Sigmoid colon (tissue), 7 donors: ENCODE results near the gene CEACAM1. TPM values are rescaled to one million over a fixed set of nuclear protein-coding genes. Genes with fewer than 3 reads are reported as not detected.
"Not testable (repeated sequence)": the region's sequence is repeated elsewhere in the genome, so short reads cannot be mapped to it uniquely, and the experiment has no call there.

ENCODE experiments used
- DNase-seq: peaks from one replicate; pipeline ENCODE4 v3.0.0-alpha.2; 2019
- H3K27ac ChIP-seq, 4 donors: fragments of 200-600 bp; sonication (generic); one replicate each; pipeline ENCODE4 v1.5.1; 2016 to 2019; ENCODE audit warnings: mild to moderate bottlenecking in 1 of 4
- H3K27me3 ChIP-seq, 3 donors: fragments of 200-600 bp; sonication (generic); one replicate each; pipeline ENCODE4 v1.5.1; 2019; ENCODE audit warnings: mild to moderate bottlenecking in 1 of 3
- H3K36me3 ChIP-seq, 4 donors: fragments of 200-600 bp; sonication (generic); one replicate each; pipeline ENCODE4 v1.5.1; 2016 to 2019
- H3K4me1 ChIP-seq, 4 donors: fragments of 200-600 bp; sonication (generic); one replicate each; pipeline ENCODE4 v1.5.1; 2017 to 2019
- H3K4me3 ChIP-seq, 4 donors: fragments of 200-600 bp; sonication (generic); one replicate each; pipeline ENCODE4 v1.5.1; 2017 to 2019; ENCODE audit warnings: mild to moderate bottlenecking in 2 of 4, moderate library complexity in 1 of 4
- H3K9me3 ChIP-seq, 4 donors: fragments of 200-600 bp in 3 of 4; sonication (generic) in 3 of 4; one replicate each; pipeline versions ENCODE4 v1.5.1 to v1.6.1; 2013 to 2019
- EP300 ChIP-seq, 4 donors: sonication (generic); formaldehyde crosslinking; IDR thresholded peaks; one replicate each; pipeline ENCODE4 v1.6.1; 2017; ENCODE audit warnings: antibody characterized with exemption in 4 of 4
- POLR2A ChIP-seq, 2 donors: fragments of 450-650 bp; IDR thresholded peaks; one replicate each; pipeline ENCODE4 v1.6.1; 2016; ENCODE audit warnings: antibody characterized with exemption in 2 of 2, mild to moderate bottlenecking in 2 of 2, moderate library complexity in 2 of 2
- POLR2AphosphoS5 ChIP-seq, 4 donors: sonication (generic); formaldehyde crosslinking; IDR thresholded peaks; one replicate each; pipeline ENCODE4 v1.6.1; 2017; ENCODE audit warnings: antibody characterized with exemption in 4 of 4
- WGBS, 2 donors: extraction: QIAGEN DNeasy Blood & Tissue Kit; methylation state at CpG; one replicate each; pipeline ENCODE4 v1.1.7; 2013; 5-methylcytosine and 5-hydroxymethylcytosine counted together
- intact Hi-C: fragments of 100-400 bp; cut with DNase I; formaldehyde crosslinking; loops from one replicate; pipeline ENCODE4 v1.15.1; 2023
- polyA plus RNA-seq, 3 donors: library from polyadenylated mRNA; stranded (reverse); fragments of 200-250 nt; gene quantifications; one replicate each; pipeline ENCODE4 v1.2.3, GENCODE V29; 2013
- total RNA-seq, 4 donors: library from RNA; depleted of rRNA; stranded (reverse); fragments of >200 nt; gene quantifications; one replicate each; pipeline ENCODE4 v1.1.0, GENCODE V29; 2016
- TF ChIP-seq, protein P1 (sequence below), 4 experiments: fragments of 450-650 bp in 3 of 4; fragments of 200-600 bp in 1 of 4; IDR thresholded peaks; one replicate each; pipeline ENCODE4 v1.5.1; 2016 to 2019; ENCODE audit warnings: antibody characterized with exemption in 4 of 4, mild to moderate bottlenecking in 3 of 4, moderate library complexity in 2 of 4
- donor health status: healthy with polysubstance abuse.
- donor health status: Bipolar disorder and iron deficiency.
- donor health status: healthy.

Gene CEACAM1
- total and polyA plus RNA-seq, 7 donors, result 0.55 to 444 (median 2.4) TPM

DNA sequence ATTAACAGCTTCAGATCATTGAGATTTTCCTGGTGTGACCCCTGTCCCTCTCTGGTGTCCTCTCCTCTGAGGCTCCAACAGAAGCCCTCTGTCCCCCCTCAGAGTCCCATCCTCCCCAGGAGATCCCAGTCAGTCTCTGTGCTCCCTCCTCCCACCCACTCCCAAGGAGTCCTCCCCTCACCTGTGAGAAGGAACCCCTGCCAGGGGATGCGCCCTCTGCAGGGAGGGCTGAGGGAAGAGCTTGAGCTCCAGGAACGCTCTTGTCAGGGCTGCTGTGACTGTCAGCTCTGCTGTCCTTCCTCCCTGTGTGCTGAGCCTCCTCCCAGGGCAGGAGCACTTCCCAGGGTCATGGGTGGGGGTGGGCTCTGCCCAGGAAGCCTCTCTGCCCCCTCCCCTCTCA is 33.2 kb upstream of the CEACAM1 start:
- H3K36me3 ChIP-seq, result no peaks in the 10 kb centered on the region
- peaks cover 0 to 5% (median 0%) of the 10 kb centered on the region in 4 donors for H3K4me1 ChIP-seq
- H3K27ac ChIP-seq, result no peak overlapping the region
- no peak overlapping the region for H3K4me3 ChIP-seq
- no peaks in the 10 kb centered on the region for H3K9me3 ChIP-seq
- intact Hi-C loops, result no loop called here
- WGBS, 2 donors, result 59 to 81% methylated on average over 2 of the region's 2 CpGs
- peaks cover 0 to 13% (median 0%) of the 10 kb centered on the region in 3 donors for H3K27me3 ChIP-seq
- DNase-seq, result no peak
- TF ChIP-seq, protein P1, sequence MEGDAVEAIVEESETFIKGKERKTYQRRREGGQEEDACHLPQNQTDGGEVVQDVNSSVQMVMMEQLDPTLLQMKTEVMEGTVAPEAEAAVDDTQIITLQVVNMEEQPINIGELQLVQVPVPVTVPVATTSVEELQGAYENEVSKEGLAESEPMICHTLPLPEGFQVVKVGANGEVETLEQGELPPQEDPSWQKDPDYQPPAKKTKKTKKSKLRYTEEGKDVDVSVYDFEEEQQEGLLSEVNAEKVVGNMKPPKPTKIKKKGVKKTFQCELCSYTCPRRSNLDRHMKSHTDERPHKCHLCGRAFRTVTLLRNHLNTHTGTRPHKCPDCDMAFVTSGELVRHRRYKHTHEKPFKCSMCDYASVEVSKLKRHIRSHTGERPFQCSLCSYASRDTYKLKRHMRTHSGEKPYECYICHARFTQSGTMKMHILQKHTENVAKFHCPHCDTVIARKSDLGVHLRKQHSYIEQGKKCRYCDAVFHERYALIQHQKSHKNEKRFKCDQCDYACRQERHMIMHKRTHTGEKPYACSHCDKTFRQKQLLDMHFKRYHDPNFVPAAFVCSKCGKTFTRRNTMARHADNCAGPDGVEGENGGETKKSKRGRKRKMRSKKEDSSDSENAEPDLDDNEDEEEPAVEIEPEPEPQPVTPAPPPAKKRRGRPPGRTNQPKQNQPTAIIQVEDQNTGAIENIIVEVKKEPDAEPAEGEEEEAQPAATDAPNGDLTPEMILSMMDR (IDR thresholded peaks at IDR 0.05), result no peak
- TF ChIP-seq POLR2A (IDR thresholded peaks at IDR 0.05), result no peak
- TF ChIP-seq POLR2AphosphoS5 (IDR thresholded peaks at IDR 0.05), result no peak
- no peak for TF ChIP-seq EP300 (IDR thresholded peaks at IDR 0.05)

DNA sequence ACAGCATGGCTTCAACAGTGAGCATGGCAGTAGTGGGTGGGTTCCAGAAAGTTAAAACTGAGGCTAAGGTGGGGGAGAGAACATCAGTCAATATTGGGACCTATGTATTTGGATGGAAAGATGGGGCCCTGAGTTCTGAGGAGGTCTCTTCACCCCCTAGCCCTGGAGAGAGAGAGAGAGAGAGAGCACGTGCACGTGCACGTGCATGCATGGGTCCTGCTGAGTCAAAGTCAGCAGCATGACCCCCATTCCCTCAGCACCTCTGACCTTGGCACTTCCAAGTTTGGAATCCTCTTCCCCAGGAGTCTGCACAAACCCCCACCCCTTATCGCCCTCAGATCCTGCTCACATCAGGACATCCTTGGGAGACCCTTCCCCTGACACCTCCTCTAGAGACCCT is 32.5 kb upstream of the CEACAM1 start:
- peaks cover 0 to 13% (median 0%) of the 10 kb centered on the region in 3 donors for H3K27me3 ChIP-seq
- DNase-seq, result no peak
- H3K9me3 ChIP-seq, result no peaks in the 10 kb centered on the region
- H3K4me3 ChIP-seq, result no peak overlapping the region
- intact Hi-C loops, result no loop called here
- WGBS, 2 donors, result 83 to 90% methylated on average over 4 of the region's 4 CpGs
- no peak for TF ChIP-seq EP300 (IDR thresholded peaks at IDR 0.05)
- H3K4me1 ChIP-seq, result peaks cover 0 to 5% (median 0%) of the 10 kb centered on the region in 4 donors
- H3K36me3 ChIP-seq, result no peaks in the 10 kb centered on the region
- H3K27ac ChIP-seq, result no peak overlapping the region

DNA sequence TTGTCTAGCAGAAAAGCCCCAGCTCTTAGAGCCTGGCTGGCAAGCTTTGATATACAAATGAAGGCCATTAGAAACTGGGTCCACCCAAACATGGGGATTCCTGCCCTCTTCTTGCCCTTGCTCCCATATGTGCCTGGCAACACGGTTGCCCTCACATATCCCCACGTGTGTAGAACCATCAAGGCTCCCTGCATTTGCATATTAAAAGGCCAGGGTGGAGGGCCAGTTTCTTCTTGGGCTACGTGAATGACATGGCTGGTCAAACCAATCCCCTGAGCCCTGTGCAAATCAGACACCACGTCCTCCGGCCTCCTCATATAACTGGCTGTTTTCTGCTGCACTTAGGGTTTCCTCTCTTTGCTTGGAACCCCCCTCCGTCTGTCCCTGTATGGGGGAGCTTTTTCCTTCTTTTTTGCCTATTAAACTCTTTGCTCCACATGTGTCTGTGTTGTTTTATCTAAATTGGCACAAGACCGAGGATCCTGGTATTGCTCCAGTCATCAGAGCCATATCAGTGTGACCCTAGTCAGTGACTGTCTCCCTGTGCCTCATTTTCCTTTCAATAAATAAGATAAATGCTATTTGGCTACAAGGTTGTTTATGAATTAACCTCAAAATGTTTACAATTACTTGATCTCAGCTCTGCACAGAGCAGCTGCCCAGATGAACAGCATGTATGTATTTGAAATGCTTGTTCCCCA is 30.3 kb upstream of the CEACAM1 start:
- intact Hi-C loops, result no loop called here

DNA sequence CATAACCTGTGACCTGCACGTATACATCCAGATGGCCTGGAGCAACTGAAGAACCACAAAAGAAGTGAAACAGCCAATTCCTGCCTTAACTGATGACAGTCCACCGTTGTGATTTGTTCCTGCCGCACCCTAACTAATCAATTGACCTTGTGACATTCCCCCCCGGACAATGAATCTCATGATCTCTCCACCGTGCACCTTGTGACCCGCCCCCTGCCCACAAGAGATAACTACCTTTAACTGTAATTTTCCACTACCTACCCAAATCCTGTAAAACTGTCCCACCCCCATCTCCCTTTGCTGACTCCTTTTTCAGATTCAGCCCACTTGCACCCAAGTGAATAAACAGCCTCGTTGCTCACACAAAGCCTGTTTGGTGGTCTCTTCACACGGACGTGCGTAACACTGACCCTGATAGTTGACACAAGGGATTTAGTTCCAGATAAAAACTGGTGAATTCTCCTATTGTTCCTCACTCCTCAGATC is 29.1 kb upstream of the CEACAM1 start:
- H3K4me1 ChIP-seq, DNase-seq, H3K9me3 ChIP-seq, intact Hi-C loops, H3K36me3 ChIP-seq, H3K4me3 ChIP-seq, H3K27ac ChIP-seq: not testable (repeated sequence)
- 71 to 77% methylated on average over 10 of the region's 10 CpGs for WGBS, 2 donors
- peaks cover 0 to 11% (median 0%) of the 10 kb centered on the region in 3 donors for H3K27me3 ChIP-seq

More for the DNA sequence above, 30.3 kb upstream of the CEACAM1 start:
- no peak for DNase-seq
- Histone ChIP-seq H3K9me3 (no peaks in the 10 kb centered on the region), H3K4me1 (no peaks in the 10 kb centered on the region), H3K36me3 (no peaks in the 10 kb centered on the region), H3K27me3 (peaks cover 0 to 13% (median 0%) of the 10 kb centered on the region in 3 donors), H3K4me3 (no peak overlapping the region), H3K27ac (no peak overlapping the region)
- no peak for TF ChIP-seq POLR2A (IDR thresholded peaks at IDR 0.05)
- TF ChIP-seq, protein P1 (IDR thresholded peaks at IDR 0.05), result no peak
- TF ChIP-seq POLR2AphosphoS5 (IDR thresholded peaks at IDR 0.05), result no peak
- TF ChIP-seq EP300 (IDR thresholded peaks at IDR 0.05), result no peak
- 60 to 63% methylated on average over 7 of the region's 7 CpGs for WGBS, 2 donors

DNA sequence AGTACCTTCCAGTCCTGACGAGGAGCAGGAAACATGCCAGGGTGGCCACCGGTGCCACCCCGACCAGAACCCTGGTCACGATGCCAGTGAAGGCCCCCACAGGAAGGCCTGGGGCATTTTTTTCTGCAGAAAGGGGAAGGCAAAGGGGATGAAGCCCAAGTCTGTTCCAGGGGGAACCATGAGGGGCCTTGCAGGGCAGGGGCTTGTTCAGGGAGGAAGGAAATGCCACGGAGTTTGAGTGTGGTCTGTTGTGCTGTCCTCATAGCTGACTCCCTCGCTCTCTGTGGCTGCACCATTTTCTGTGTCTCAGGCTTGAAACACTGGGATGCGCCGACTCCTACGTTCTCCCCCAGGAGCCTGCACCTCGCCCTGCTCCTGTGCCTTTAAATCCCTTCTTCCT is 27.5 kb upstream of the CEACAM1 start:
- 40 to 75% methylated on average over 10 of the region's 10 CpGs for WGBS, 2 donors
- H3K4me3 ChIP-seq, result no peak overlapping the region
- H3K36me3 ChIP-seq, result no peaks in the 10 kb centered on the region
- no peaks in the 10 kb centered on the region for H3K9me3 ChIP-seq
- TF ChIP-seq, protein P1 (IDR thresholded peaks at IDR 0.05), result no peak
- TF ChIP-seq POLR2AphosphoS5 (IDR thresholded peaks at IDR 0.05), result no peak
- no peak for TF ChIP-seq EP300 (IDR thresholded peaks at IDR 0.05)
- no peak for TF ChIP-seq POLR2A (IDR thresholded peaks at IDR 0.05)
- intact Hi-C loops, result no loop called here
- H3K27ac ChIP-seq, result no peak overlapping the region
- no peaks in the 10 kb centered on the region for H3K4me1 ChIP-seq
- no peak for DNase-seq
- H3K27me3 ChIP-seq, result no peaks in the 10 kb centered on the region

DNA sequence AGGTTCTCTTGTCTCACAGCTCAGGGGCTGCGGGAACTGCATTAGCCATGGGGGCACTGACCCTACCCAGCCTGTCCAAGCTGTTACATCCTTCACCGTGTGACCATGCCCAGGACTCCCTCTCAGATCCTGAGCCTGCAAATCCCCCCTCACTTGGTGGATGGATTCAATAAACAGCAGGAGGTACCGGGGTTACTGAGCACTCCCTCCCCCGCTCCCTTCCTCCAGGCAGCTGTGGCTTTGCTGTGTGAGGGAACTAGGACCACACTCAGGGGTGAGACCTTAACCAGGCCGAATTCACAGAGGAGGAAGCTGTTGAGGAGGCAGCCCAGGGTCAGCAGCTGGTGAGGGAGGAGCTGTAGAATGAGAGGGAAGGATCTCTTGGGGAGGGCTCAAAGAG is 27.0 kb upstream of the CEACAM1 start:
- Histone ChIP-seq H3K9me3 (no peaks in the 10 kb centered on the region), H3K27me3 (no peaks in the 10 kb centered on the region), H3K4me1 (no peaks in the 10 kb centered on the region), H3K4me3 (no peak overlapping the region), H3K36me3 (no peaks in the 10 kb centered on the region), H3K27ac (no peak overlapping the region)
- no peak for DNase-seq
- WGBS, 2 donors, result 33 to 56% methylated on average over 5 of the region's 5 CpGs
- TF ChIP-seq POLR2A (IDR thresholded peaks at IDR 0.05) (no peak), POLR2AphosphoS5 (IDR thresholded peaks at IDR 0.05) (no peak), EP300 (IDR thresholded peaks at IDR 0.05) (no peak)
- TF ChIP-seq, protein P1 (IDR thresholded peaks at IDR 0.05), result no peak
- intact Hi-C loops, result no loop called here
